Loucy (cell line): ENCODE data around the gene MAP2.

ENCODE experiments used
- EZH2phosphoT487 ChIP-seq: fragments of 200-600 bp; IDR thresholded peaks from 2 replicates; pipeline ENCODE4 v1.6.1; 2018; ENCODE audit warnings: antibody characterized with exemption, mild to moderate bottlenecking, moderate library complexity, borderline replicate concordance
- TF ChIP-seq, protein P1 (sequence below): fragments of 200-600 bp; sonication (generic); conservative IDR thresholded peaks from 2 replicates; pipeline ENCODE4 v1.5.1; 2014; ENCODE audit warnings: mild to moderate bottlenecking, antibody characterized with exemption, low read length

DNA sequence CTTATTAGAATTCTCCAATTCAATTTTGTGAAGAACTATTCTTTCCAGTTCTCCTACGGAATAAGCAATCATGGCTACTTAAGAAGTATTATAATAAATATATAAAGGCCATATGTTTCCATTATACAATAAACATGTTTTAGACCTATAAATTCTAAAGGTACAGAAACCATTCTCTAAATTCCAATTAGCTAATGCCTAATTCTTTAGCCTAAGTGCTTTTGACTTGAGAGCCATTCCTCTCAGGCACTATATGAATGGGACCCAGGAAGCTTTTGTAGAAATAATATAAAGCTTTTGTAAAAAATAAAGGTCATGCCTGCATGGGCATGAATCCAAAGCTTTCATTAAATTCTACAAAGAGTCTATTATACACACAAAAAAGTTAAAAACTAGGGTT is 186.8 kb downstream of the MAP2 start:
- TF ChIP-seq, protein P1, sequence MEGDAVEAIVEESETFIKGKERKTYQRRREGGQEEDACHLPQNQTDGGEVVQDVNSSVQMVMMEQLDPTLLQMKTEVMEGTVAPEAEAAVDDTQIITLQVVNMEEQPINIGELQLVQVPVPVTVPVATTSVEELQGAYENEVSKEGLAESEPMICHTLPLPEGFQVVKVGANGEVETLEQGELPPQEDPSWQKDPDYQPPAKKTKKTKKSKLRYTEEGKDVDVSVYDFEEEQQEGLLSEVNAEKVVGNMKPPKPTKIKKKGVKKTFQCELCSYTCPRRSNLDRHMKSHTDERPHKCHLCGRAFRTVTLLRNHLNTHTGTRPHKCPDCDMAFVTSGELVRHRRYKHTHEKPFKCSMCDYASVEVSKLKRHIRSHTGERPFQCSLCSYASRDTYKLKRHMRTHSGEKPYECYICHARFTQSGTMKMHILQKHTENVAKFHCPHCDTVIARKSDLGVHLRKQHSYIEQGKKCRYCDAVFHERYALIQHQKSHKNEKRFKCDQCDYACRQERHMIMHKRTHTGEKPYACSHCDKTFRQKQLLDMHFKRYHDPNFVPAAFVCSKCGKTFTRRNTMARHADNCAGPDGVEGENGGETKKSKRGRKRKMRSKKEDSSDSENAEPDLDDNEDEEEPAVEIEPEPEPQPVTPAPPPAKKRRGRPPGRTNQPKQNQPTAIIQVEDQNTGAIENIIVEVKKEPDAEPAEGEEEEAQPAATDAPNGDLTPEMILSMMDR: no peak
- TF ChIP-seq EZH2phosphoT487: no peak
